Measurements from ENCODE around the gene CCDC88B.

The CCDC88B gene

DNA sequence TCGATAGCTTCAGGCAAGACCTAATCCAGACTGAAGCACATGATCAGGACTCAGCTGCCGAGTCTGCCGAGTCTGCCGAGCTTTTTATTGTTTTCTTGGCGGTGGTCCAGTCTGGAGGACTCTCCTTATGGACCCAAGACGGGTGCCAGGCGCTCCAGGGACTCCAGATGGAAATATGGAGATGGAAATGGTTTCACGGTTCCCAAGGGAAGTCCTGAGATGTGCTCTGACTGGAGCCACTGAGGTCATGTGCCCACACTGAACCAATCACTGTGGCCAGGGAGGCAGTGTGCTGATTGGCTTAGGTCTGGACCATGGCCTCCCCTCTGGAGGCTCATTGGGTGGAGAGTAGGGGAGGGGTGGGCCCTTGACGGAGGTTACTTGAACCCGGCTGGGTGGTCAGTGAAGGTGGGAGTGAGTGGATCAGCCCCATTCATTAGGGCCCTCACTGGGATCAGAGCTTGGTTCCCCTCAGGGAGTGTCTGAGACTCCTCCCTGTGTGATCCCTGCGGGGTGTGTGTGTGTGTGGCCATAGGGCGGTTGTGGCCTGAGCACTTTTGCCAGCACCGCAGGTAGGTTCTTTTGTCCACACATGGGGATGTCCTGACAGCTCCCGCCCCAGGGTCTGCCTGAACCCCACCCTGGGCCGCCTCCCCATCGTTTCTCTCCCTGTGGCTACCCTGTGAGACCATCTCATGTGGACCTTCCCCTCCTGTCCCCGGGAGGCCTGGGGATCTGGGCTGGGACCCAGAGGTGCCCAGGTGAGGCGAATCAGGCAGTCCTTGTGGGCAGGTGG is 33.0 kb downstream of the CCDC88B start:
- in situ Hi-C loops (cut with MboI; ENCODE audit: low sequenced_read_pairs): no loop called here

DNA sequence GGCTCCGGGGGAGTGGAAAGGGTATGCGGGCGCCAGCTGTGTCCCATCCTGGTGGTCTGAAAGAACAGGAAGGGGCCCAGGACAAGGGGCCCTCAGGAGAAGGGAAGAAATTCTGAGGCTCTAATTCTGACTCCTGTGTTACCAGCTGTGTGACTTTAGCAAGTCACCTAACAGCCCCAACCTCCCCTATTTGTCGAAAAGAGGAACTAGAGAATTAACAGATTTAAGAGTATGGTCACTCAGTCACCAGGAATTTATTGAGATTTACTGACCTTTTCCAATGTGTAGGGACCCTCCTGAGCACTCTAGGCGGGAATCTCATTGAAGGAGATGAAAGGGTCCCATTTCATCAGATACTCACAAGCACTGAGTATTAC is 33.6 kb downstream of the CCDC88B start:
- in situ Hi-C loops (cut with MboI; ENCODE audit: low sequenced_read_pairs): no loop called here

DNA sequence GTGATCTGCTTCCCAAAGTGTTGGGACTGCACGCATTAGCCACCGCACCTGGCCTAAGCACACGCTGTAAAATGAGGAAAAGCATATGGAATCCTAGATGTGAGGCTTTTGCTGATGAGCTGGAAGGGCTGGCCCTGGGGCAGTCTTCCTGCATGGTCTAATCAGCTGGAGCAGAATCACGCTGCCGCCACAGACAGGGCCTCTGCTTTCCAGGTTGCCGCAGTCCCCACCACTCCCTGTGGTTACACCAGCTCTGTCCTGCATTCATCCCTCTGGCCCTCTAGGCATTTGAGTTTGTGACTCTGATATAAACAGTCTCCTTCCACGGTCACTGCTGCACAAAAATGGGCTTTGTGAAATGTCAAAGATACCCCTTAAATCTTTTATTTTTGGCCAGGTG is 36.1 kb downstream of the CCDC88B start:
- in situ Hi-C loops (cut with MboI; ENCODE audit: low sequenced_read_pairs): no loop called here

DNA sequence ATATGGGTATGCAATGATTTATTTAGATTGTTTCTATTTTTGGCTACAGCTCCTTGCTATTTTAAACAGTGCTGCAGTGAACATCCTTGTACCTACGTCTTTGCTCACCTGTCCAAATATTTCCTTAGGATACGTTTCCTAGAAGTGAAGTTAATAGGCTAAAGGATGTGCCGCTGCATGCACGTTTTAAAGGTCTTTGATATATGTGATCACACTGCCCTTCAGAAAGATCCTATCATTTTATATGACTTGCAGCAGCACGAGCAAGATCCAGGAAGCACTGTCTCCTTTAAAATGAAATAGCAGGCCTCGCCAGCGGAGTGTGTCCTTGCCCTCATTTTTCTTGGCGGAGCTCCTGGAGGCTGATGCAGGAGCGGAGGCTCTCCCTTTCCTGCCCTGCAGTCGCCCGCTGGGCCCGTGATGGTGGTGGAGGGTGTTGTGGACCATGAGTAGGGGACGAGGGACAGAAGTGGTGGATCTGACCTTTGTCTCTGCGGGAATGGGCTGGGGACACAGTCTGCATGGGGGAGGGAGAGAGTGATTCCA is 38.4 kb downstream of the CCDC88B start:
- in situ Hi-C loops (cut with MboI; ENCODE audit: low sequenced_read_pairs): no loop called here

DNA sequence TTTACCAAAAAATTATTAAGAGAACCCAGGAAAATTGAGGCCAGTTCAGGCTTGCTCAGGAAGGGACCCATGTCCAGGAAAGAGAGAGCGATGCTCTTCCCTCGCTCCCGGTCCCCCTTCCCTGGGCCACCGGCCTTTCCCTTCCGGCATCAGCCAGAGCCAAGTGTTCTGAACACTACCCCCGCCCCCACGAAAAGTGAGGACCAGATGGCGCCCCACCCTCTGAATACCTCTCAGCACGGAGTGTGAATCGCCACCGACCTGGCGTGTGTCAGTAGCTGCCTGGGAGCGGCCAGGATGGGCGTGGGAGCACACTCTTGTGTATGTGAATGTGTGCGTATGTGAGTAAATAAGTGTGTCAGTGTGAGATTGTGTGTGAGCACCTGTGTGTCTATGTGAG is 39.2 kb downstream of the CCDC88B start:
- in situ Hi-C loops (cut with MboI; ENCODE audit: low sequenced_read_pairs): no loop called here

DNA sequence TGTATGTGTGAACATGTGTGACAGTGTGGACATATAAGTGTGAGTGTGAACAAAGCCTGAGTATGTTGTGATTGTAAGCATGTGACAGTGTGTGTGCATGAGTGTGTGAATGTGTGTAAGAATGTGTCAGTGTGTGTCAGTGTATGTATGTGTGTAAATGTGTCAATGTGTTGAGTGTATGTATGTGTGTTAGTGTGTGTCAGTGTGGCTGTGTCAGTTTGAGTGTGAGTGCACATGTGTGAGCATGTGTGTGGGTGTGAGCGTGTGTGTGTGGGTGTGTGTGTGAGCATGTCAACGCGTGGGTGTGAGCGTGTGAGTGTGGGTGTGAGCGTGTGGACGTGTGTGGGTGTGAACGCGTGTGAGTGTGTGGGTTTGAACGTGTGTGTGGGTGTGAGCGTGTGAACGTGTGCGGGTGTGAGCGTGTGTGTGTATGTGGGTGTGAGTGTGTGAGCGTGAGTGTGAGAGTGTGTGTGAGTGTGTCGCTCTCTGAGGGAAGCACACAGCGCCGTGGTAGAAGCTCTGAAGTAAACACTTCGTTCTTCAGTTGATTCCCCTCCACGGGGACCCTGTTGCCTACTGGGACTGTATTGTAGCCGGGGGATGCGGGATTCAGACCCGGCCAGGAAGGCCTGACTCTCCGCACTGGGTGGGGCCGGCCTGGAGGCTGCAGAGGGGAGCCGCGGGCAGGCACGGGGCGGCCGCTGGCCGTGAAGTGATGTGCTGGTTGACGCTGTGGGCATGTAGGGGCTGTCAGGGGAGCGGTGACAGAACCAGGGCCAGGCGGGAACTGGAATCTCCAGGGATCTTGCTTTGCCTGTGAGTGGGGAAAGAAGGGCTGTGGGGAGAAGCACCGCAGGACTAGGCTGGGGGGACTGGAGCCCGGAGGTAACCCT is 40.1 kb downstream of the CCDC88B start:
- in situ Hi-C loops (cut with MboI; ENCODE audit: low sequenced_read_pairs): no loop called here

DNA sequence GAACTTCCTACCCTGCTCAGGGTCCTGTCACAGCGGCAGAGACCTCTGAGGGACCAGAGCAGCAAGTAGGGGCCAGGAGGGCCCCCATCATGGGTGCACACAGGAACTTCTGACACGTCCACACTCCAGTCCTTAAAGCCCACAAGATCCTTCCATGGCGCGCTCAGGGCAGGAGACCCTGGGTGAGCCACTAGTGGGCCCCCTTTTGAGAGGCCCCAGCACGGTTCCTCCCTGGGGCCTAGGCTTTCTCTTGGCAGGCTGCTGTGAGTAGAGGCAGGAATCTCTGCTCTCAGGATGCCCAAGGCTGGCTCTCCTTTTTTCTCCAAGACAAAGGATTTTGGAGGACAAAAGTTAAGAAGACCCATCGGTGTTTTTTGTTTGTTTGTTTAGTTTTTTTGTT is 41.3 kb downstream of the CCDC88B start:
- in situ Hi-C loops (cut with MboI; ENCODE audit: low sequenced_read_pairs): no loop called here

DNA sequence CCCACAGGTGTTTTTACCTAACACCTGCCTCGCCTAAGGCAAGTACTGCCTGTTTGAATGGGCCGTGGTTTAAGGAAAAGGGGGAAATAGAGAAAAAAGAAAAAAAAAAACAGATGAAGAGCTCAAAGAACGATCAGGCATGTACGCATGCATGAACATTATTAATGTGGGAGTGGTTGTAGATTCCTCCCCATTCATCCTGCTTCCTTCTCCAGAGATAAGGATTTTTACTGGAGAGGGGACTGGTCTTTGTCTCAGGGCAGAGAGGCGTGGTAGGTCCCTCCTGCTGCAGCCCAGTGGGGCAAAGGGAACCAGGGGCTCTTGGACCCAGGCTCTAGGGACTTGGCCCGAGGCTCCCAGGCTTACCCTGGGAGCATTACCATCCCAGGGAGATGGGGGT is 42.0 kb downstream of the CCDC88B start:
- in situ Hi-C loops (cut with MboI; ENCODE audit: low sequenced_read_pairs): no loop called here

DNA sequence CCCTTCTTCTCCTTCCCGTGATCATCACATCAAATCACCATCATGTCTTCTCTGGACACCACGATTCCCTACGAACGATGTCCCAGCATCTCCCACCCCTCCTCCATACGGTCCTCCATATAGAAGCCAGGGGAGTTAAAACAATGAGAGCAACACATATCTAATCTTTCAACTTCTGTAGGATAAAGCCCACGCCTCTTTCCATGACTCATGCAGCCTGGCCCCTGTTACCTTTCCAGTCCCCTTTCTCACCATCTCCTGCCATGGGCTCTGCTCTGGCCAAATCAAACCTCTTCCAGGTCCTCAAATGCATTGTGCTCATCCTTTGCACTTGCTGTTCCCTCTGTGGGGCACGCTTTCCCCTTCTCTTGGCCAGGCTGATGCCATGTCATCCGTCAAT is 42.6 kb downstream of the CCDC88B start:
- in situ Hi-C loops (cut with MboI; ENCODE audit: low sequenced_read_pairs): no loop called here

DNA sequence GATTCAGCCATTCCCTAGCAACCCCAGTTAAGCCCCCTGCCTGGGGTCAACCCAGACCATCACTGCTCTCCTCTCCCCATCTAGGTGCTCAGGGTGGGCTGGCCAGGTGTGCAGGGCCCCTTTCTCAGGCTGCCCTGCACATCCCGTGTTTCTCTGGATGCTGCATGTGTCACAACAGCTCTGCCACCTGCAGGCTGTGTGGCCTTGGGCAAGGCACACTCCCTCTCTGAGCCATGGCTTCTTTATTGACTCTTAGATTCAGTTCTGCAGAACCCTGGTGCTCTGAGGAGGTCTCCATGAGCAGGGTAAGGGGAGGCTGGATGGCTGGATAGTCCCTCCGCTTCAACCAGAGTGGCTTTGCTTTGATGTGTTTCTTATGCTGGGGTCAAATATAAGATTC is 43.6 kb downstream of the CCDC88B start:
- in situ Hi-C loops (cut with MboI; ENCODE audit: low sequenced_read_pairs): no loop called here

DNA sequence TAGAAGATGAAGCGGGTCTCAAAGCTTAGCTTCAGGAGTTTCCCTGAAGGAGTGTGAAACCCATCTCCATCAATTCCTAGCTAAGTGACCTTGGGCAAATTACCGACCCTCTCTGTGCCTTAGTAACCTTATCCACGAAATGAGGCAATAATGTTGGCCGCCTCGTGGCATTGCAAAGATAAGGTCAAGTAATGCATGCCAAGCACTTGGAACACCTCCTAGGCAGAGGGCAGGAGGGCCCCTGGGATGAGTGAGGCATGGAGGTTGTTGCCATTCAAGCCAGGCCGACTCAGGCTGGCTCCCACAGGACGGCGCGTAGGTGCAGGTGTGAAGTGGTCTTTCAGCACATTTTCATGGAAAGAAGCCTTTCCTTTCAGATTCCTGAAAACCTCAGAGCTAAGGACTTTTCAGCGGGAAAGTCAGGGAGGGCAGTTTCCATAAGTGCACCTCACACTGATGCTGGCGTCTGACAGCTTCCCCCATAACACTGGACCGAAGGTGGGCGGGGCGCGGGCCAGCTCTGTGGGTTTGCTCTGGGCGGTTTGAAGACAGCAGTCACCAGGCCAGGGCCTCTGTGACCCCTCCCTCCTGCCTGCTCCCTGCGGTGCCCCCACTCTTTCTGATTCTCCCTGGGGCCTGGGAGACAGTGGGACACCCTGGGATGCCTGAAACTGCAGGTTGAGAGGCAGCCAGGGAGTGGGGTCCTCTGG is 44.2 kb downstream of the CCDC88B start:
- in situ Hi-C loops (cut with MboI; ENCODE audit: low sequenced_read_pairs): no loop called here

DNA sequence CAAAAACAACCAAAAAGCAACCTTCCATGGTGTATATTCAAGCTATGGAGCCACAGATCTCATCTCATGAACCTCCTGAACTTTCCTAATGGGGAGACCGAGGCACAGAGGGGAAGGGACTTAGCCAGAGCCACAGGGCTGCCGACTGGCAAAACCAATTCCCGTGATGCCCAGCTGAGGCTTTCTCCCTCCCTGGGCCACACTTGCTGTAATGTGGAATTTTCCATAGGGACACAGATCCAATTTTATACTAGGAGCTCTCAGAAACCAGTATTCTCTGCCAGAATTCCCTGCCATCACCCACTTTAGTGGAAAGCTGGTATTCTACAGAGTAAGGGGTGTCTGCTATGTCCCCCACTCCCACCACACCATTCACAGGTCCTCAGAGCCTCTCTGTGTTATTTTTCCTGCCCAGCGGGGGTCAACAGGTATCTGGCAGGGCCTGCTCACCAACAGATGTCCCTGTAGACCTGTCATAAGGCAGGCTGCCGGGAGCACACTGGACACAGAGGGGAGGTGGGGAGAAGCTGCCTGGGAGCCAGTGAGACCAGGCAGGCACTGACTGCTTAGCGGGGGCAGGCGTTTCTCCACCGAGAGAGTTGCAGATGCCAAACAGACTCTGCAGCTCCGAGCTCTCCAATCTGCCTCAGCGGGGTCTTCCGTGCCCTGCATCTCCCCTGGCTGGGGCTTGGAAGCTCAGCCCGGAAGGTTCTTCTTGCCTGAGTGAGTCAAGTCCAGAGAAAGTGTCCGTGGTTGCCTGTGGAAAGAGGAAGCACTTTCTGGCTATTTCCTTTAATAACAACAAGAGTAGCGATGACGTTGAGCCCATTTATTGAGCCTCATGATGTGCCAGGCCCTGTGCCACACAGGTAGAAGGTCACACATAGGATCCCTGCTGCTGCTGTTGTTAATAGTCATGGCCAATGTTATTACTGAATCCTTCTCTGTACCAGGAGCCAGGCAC is 45.3 kb downstream of the CCDC88B start:
- in situ Hi-C loops (cut with MboI; ENCODE audit: low sequenced_read_pairs): no loop called here

DNA sequence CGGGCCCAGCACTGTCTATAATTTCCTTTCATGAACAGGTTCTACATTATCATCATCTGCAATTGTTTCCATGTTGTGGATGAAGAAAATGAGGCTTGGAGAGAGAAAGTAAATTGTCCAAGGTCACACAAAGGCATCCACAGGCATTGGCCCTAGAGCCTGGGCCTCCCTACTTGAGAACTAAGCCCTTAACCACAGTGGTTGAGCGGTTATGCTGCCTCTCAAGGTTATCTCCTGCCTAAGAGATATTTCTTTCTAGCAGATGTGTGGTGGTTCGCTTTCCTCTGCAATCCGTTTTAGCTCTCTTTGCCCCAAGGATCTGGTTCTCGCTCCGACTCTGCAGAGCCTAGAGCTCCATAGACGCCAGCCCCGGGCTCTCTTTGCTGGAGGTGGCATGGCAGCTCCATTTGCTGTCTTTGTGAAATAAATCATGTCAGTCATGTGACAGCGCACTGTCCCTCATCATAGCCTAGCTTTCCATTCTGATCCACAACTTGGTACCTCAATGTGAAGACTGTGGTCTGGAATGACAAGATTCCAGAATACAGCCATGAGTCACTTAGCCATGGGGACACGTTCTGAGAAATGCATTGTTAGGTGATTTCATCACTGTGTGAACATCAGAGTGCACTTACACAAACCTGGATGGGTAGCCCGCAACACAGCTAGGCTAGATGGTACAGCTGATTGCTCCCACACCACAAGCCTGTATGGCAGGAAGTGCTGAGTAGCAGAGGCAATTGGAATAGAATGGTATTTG is 46.1 kb downstream of the CCDC88B start:
- in situ Hi-C loops (cut with MboI; ENCODE audit: low sequenced_read_pairs): no loop called here

DNA sequence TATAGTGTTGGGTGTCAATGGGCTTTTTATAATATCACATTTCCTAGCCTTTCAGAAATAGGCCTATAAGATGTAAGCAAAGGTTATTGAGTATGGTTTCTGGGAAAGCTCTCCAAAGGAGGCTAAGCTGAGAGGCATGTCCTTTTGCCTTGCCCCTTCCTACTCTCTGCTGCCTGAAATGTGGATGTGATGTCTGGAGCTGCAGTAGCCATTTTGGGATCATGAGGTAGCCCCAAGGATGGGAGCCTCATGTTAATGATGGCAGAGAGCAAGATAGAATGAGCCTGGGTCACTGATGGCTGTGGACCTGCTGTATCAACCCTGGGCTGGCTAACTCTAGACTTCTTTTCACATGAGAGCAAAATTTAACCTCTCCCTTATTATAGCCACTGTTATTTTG is 47.9 kb downstream of the CCDC88B start:
- in situ Hi-C loops (cut with MboI; ENCODE audit: low sequenced_read_pairs): no loop called here

DNA sequence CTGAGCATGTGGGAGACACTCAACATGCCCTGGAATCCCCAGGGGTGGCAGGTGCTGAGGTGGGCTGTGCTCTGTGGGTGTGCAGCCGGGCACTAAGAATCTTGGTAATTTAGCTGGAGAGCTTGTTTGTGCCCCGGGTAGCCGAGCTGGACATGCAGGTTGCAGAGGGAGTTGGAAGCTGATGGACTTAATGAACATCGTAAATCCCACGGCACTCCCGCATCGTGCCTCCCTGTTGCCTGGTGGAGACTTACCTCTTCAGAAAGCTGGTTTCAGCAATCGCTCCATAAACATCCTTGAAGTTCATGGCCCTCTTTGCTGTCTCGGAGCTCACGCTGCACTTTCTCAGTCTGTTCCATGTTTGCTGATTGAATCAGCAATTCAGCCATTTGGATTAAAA is 48.9 kb downstream of the CCDC88B start:
- in situ Hi-C loops (cut with MboI; ENCODE audit: low sequenced_read_pairs): no loop called here

DNA sequence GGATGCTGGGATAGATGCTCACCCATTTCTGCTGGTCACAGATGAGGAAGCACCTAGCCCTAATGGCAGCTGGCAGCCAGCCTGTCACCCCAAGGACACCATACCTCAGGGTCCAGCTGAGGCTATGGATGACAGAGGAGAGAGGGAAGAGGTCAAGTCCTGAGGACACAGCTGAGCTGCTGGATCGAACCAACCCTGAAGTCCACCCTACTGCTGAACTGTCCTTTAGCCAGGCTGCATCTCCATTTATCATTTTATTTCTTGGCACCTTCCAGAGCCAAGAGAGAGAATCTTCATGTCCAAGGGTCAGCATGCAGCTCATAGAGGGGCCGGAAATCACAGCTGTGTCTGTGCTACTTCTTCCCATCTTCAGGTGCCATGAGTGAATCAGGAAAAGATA is 49.8 kb downstream of the CCDC88B start:
- in situ Hi-C loops (cut with MboI; ENCODE audit: low sequenced_read_pairs): no loop called here

DNA sequence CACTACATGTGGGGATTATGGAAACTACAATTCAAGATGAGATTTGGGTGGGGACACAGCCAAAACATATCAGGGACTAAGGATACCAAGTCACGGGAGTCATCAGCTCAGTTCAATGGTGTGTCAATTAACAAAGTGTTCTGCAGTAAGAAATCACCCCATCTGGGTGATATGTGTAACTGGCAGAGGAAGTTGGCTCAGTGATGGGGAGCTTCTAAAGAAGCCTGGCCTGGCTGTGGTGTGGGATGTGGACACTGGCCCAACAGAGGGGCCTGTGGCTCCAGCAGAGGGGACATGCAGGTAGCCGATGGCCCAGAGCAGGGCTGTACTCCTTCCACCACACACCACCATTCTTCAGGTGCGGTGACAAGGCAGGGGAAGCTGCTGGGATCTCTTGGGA is 50.6 kb downstream of the CCDC88B start:
- in situ Hi-C loops (cut with MboI; ENCODE audit: low sequenced_read_pairs): no loop called here

DNA sequence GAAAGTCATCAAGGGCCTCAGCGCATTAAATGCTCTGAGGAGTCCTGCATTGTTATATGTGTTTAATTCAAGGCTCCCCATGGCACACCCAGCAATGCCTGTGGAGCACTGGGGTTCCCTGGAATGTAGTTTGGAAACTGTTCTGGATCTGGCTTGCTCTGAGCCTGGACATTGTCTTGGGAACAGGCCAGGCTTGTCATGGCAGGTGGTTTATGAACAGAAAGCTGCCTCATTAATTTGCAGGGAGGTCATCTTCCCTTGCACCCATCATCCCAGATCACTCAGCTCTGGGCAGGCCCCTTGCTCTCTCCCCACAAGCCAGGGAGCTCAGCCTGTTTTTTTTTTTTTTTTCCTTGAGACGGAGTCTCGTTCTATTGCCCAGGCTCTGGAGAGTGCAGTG is 51.8 kb downstream of the CCDC88B start:
- in situ Hi-C loops (cut with MboI; ENCODE audit: low sequenced_read_pairs): no loop called here

DNA sequence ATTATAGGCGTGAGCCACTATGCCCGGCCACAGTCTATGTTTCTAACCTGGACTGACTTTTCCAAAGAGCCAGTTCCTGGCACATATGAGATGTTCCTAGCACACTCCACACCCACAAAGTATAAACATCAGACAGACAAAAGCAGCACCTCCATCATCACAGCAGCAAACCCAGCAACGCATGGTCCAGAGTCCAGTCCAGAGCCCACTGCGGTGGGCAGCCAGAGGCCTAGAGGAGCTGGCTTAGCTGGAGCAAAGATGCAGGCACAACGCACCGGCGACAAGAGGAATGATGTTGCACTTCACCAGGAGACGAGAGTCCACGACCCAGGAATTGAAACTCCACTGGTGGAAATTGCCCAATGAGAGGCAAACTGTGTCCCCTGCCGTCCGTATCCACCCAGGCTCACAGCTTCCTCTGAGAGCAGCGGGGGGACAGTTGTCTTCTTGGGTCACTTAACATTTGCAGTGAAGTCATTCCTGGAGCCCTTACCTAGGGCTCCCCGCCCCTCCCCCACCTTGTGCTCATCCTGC is 55.6 kb downstream of the CCDC88B start:
- in situ Hi-C loops (cut with MboI; ENCODE audit: low sequenced_read_pairs): no loop called here

Measured in HL-60/S4 treated with phorbol 12-myristate 13-acetate at 8.2 ng/mL for 4 days and 3 days (cell line).